ENCODE results near the gene HOXC4.
"Not testable (repeated sequence)": the region's sequence is repeated elsewhere in the genome, so short reads cannot be mapped to it uniquely, and the experiment has no call there.

The HOXC4 gene

GRCh38 chr12:54092943-54093342 lies 39.3 kb downstream of the HOXC4 start:
- DNase-seq, result not testable (repeated sequence)

GRCh38 chr12:54095928-54096327 lies 42.3 kb downstream of the HOXC4 start:
- not testable (repeated sequence) for DNase-seq

- not testable (repeated sequence) for DNase-seq
These were observed 45.0 kb downstream of the HOXC4 start for GRCh38 chr12:54098644-54099043.

GRCh38 chr12:54100588-54100987 lies 47.0 kb downstream of the HOXC4 start:
- not testable (repeated sequence) for DNase-seq

GRCh38 chr12:54102223-54102622 lies 48.6 kb downstream of the HOXC4 start:
- not testable (repeated sequence) for DNase-seq

- DNase-seq, result not testable (repeated sequence)
These were observed 50.2 kb downstream of the HOXC4 start for GRCh38 chr12:54103827-54104226.

Data from fibroblast of skin of scalp (primary cell).